ENCODE measurements around the gene RALY.

The RALY gene

DNA sequence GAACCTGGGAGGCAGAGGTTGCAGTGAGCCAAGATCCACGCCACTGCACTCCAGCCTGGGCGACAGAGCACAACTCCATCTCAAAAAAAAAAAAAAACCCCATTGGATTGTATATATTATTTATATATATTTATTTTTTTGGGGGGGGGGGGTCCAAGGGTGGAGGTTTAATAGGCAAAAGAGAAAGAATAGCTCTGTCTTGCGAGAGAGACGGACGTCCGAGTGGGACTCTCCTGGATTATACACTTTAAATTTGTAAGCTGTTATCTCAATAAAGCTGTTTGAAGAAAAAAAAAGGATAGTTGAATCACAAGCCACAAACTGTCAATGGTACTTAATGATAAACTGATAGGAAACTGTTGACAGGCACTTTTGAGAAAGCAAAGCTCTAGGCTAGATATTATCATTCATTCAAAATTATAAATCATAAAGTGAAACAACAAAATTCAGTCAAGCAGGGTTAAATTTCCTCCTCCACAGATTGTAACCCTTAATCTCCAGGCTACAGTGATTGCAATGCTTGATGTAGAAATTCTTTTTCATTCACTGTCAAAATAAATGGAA, 98.0 kb downstream of the RALY start:
- TF ChIP-seq, protein P1, sequence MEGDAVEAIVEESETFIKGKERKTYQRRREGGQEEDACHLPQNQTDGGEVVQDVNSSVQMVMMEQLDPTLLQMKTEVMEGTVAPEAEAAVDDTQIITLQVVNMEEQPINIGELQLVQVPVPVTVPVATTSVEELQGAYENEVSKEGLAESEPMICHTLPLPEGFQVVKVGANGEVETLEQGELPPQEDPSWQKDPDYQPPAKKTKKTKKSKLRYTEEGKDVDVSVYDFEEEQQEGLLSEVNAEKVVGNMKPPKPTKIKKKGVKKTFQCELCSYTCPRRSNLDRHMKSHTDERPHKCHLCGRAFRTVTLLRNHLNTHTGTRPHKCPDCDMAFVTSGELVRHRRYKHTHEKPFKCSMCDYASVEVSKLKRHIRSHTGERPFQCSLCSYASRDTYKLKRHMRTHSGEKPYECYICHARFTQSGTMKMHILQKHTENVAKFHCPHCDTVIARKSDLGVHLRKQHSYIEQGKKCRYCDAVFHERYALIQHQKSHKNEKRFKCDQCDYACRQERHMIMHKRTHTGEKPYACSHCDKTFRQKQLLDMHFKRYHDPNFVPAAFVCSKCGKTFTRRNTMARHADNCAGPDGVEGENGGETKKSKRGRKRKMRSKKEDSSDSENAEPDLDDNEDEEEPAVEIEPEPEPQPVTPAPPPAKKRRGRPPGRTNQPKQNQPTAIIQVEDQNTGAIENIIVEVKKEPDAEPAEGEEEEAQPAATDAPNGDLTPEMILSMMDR (IDR thresholded peaks at IDR 0.05; ENCODE audit: unreplicated experiment in 3 of 3): no peak
- peaks cover 85% of the 10 kb centered on the region for H3K36me3 Mint-ChIP-seq (ENCODE audit: low read depth)
- no peaks in the 10 kb centered on the region for H3K4me1 Mint-ChIP-seq
- H3K4me3 Mint-ChIP-seq: no peak overlapping the region
- no peaks in the 10 kb centered on the region for H3K27me3 Mint-ChIP-seq (ENCODE audit: low read depth)
- H3K27ac Mint-ChIP-seq: no peak overlapping the region
- no peaks in the 10 kb centered on the region for H3K9me3 Mint-ChIP-seq

DNA sequence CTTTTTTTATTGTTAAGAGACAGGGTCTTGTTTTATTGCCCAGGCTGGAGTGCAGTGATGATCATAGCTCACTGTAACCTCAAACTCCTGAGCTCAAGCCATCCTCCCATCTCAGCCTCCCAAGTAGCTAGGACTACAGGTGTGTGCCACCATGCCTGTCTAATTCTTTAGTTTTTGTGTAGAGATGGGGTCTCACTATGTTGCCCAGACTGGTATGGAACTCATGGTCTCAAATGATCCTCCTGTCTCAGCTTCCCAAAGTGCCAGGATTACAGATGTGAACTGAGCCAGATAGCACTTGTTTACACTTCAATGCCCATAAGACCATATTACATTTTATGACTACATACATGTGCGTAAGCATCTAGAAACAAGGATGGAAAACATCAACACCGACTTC, 100.2 kb downstream of the RALY start:
- Mint-ChIP-seq H3K36me3 (ENCODE audit: low read depth) (peaks cover 84% of the 10 kb centered on the region), H3K4me3 (no peak overlapping the region)

DNA sequence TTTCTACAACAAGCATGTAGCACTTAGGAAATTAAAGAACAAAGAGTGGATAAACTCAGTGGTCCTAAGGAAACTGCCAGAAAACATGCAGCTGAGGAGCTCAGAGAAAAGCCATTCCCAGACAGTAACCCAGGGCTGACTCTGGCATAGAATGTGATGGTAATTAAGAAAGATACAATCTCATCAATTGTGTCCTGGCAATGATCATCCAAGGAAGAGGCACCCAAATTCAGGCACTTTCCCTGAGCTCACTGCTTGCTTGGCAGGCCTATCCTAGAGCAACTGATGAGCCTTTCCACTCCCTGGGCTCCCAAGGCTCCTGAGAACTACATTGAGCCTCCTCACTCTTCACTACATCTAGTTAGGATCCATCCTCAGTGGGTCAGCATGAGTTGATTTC, 102.1 kb downstream of the RALY start:
- TF ChIP-seq, protein P1 (IDR thresholded peaks at IDR 0.05; ENCODE audit: unreplicated experiment in 3 of 3): no peak
- H3K9me3 Mint-ChIP-seq: no peaks in the 10 kb centered on the region
- H3K27ac Mint-ChIP-seq: no peak overlapping the region
- no peaks in the 10 kb centered on the region for H3K4me1 Mint-ChIP-seq
- H3K36me3 Mint-ChIP-seq (ENCODE audit: low read depth): peaks cover 82% of the 10 kb centered on the region
- no peaks in the 10 kb centered on the region for H3K27me3 Mint-ChIP-seq (ENCODE audit: low read depth)
- H3K4me3 Mint-ChIP-seq: no peak overlapping the region

More for the DNA sequence above, 100.2 kb downstream of the RALY start:
- H3K9me3 Mint-ChIP-seq: no peaks in the 10 kb centered on the region
- H3K27ac Mint-ChIP-seq: no peak overlapping the region
- H3K27me3 Mint-ChIP-seq (ENCODE audit: low read depth): no peaks in the 10 kb centered on the region
- TF ChIP-seq, protein P1 (IDR thresholded peaks at IDR 0.05; ENCODE audit: unreplicated experiment in 3 of 3): no peak
- no peaks in the 10 kb centered on the region for H3K4me1 Mint-ChIP-seq

DNA sequence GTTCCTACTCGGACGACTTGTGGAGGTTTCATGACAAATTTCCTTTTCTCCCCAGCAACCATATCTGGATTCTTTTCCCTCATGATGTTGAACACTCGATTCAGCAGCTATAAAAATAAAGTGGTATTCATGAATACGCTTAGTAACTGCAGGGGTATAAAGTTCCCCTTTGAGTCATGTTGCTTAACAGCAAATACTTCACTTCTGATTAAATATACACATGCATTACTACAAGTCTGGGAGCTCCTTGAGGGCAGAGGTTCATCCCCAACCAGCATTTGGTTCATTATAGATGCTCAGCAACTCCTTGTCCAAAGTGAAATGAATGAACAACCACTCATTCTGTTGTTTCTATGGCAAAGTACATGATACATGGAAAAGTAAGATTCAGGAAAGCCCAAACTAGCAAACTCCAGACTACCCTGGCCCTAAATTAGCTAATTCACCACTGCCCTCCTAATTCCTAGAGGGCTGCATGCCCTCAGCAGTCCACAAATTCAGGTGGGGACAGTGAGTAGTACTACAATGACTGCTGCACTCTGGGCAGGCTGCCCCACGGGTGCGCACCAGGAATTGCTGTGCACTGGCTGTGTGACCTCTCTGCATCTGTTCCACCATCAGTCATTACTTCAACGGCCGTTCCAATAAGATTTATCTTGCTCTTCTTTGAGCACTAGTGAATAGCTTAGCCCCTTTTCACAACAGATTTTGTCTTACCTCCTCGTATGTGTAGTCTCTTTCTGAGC, 103.2 kb downstream of the RALY start:
- H3K9me3 Mint-ChIP-seq: no peaks in the 10 kb centered on the region

DNA sequence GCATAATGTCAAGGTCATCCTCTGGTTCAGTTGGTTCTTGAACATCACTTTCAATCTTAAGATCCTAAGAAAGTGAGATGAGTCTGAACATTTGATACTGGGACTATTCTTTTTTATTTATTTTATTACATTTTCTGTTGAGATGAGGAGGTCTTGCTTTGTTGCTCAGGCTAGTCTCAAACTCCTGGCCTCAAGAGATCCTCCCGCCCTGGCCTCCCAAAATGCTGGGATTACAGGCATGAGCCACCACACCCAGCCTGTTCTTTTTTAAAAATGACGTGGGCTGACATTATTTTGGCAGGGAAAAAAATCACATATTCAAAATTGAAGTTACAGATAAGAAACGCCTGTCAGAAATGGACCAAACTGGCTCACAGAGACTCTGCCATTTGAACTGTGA, 104.9 kb downstream of the RALY start:
- Mint-ChIP-seq H3K27me3 (ENCODE audit: low read depth) (no peaks in the 10 kb centered on the region), H3K27ac (no peak overlapping the region), H3K36me3 (ENCODE audit: low read depth) (peaks cover 81% of the 10 kb centered on the region), H3K9me3 (no peaks in the 10 kb centered on the region), H3K4me3 (no peak overlapping the region), H3K4me1 (no peaks in the 10 kb centered on the region)
- TF ChIP-seq, protein P1 (IDR thresholded peaks at IDR 0.05; ENCODE audit: unreplicated experiment in 3 of 3): no peak

More for the DNA sequence above, 103.2 kb downstream of the RALY start:
- TF ChIP-seq, protein P1 (IDR thresholded peaks at IDR 0.05; ENCODE audit: unreplicated experiment in 3 of 3): no peak
- no peak overlapping the region for H3K27ac Mint-ChIP-seq
- no peak overlapping the region for H3K4me3 Mint-ChIP-seq
- no peaks in the 10 kb centered on the region for H3K27me3 Mint-ChIP-seq (ENCODE audit: low read depth)
- no peaks in the 10 kb centered on the region for H3K4me1 Mint-ChIP-seq
- peaks cover 81% of the 10 kb centered on the region for H3K36me3 Mint-ChIP-seq (ENCODE audit: low read depth)

DNA sequence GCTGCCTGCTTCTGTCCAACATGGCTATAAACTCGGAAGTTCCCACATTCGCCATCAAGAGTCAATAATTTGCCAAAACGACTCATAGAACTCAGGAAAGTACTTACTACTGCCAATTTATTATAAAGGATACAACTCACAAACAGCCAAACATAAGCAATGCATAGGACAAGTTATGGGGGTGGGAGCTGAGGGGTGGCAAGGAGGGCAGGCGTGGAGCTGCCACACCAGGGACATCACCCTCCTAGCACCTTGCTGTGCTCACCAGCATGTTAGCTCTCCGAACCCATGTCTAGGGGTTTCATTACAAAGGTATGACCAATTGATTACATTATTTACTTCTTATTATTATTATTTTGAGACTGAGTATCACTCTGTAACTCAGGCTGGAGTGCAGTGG, 106.0 kb downstream of the RALY start:
- H3K4me3 Mint-ChIP-seq: no peak overlapping the region
- TF ChIP-seq, protein P1 (IDR thresholded peaks at IDR 0.05; ENCODE audit: unreplicated experiment in 3 of 3): no peak
- no peaks in the 10 kb centered on the region for H3K4me1 Mint-ChIP-seq
- H3K27me3 Mint-ChIP-seq (ENCODE audit: low read depth): no peaks in the 10 kb centered on the region
- peaks cover 84% of the 10 kb centered on the region for H3K36me3 Mint-ChIP-seq (ENCODE audit: low read depth)
- H3K9me3 Mint-ChIP-seq: no peaks in the 10 kb centered on the region
- H3K27ac Mint-ChIP-seq: no peak overlapping the region
